OCI-LY7 (cell line): ENCODE measurements around the gene MNT.

Source experiments
- EZH2phosphoT487 ChIP-seq: fragments of 200-600 bp; sonication (generic); IDR thresholded peaks from 2 replicates; pipeline ENCODE4 v1.6.1; 2018; ENCODE audit warnings: low read depth, borderline replicate concordance, mild to moderate bottlenecking, mixed run types, antibody characterized with exemption, low read length, moderate library complexity, mixed read lengths
- TF ChIP-seq, protein P1 (sequence below): fragments of 200-600 bp; sonication (generic); conservative IDR thresholded peaks from 2 replicates; pipeline ENCODE4 v1.5.1; 2014; ENCODE audit warnings: mild to moderate bottlenecking, antibody characterized with exemption, low read length, moderate library complexity, mixed read lengths

DNA sequence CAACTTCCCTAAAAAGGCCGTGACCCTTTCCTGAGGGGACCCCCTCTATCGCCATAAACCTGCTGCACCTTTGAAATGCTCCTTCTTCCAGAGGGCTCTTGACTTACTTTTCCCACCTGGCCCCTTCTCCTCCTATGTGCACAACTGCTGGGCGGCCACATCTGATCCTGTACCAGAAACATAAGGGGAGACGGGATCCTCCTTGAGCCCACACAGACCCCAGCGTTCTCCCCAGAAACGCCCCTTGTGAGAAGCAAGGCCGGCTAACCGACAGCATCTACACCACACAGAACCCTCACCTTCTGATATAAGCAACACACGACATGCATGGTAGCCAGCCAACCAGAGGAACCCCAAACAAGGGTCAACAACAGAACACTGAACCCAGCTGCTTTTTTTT is 14.2 kb upstream of the MNT start:
- TF ChIP-seq, protein P1, sequence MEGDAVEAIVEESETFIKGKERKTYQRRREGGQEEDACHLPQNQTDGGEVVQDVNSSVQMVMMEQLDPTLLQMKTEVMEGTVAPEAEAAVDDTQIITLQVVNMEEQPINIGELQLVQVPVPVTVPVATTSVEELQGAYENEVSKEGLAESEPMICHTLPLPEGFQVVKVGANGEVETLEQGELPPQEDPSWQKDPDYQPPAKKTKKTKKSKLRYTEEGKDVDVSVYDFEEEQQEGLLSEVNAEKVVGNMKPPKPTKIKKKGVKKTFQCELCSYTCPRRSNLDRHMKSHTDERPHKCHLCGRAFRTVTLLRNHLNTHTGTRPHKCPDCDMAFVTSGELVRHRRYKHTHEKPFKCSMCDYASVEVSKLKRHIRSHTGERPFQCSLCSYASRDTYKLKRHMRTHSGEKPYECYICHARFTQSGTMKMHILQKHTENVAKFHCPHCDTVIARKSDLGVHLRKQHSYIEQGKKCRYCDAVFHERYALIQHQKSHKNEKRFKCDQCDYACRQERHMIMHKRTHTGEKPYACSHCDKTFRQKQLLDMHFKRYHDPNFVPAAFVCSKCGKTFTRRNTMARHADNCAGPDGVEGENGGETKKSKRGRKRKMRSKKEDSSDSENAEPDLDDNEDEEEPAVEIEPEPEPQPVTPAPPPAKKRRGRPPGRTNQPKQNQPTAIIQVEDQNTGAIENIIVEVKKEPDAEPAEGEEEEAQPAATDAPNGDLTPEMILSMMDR, result no peak
- TF ChIP-seq EZH2phosphoT487, result no peak
